Aorta (tissue), 5 donors: Measurements from ENCODE around the gene NQO1. TPM values are rescaled to one million over a fixed set of nuclear protein-coding genes. Genes with fewer than 3 reads are reported as not detected.

Source experiments
- ATAC-seq: fragments of 200-7000 bp; cut with Tn5 transposase; one replicate; pipeline ENCODE4 v1.9.1; 2022; ENCODE audit warnings: moderate library complexity; ENCODE audit not compliant: low FRiP score
- DNase-seq, 2 donors: peaks; one replicate each; pipeline ENCODE4 v3.0.0-alpha.2; 2020
- H3K27ac ChIP-seq, 2 donors: one replicate each; pipeline ENCODE4 v1.5.1; 2013; ENCODE audit warnings: low read length in 2 of 2, mild to moderate bottlenecking in 2 of 2, moderate library complexity in 2 of 2, control low read depth in 1 of 2, inconsistent platforms in 1 of 2, low read depth in 1 of 2
- H3K27me3 ChIP-seq, 2 donors: one replicate each; pipeline ENCODE4 v1.6.1; 2013; ENCODE audit warnings: control low read depth in 1 of 2, low read length in 1 of 2, mild to moderate bottlenecking in 1 of 2, moderate library complexity in 1 of 2; ENCODE audit not compliant: insufficient read depth in 2 of 2, control insufficient read depth in 1 of 2
- H3K36me3 ChIP-seq, 2 donors: one replicate each; pipeline ENCODE4 v1.6.1; 2013; ENCODE audit warnings: control low read depth in 1 of 2, low read length in 1 of 2, mild to moderate bottlenecking in 1 of 2; ENCODE audit not compliant: insufficient read depth in 2 of 2, control insufficient read depth in 1 of 2
- H3K4me1 ChIP-seq, 2 donors: one replicate each; pipeline ENCODE4 v1.6.1; 2013; ENCODE audit warnings: low read length in 2 of 2, control low read depth in 1 of 2, mild to moderate bottlenecking in 1 of 2, moderate library complexity in 1 of 2; ENCODE audit not compliant: insufficient read depth in 2 of 2, control insufficient read depth in 1 of 2
- H3K4me3 ChIP-seq, 2 donors: one replicate each; pipeline ENCODE4 v1.5.1; 2013; ENCODE audit warnings: low read length in 2 of 2, control low read depth in 1 of 2, mild to moderate bottlenecking in 1 of 2
- H3K9me3 ChIP-seq: one replicate; pipeline ENCODE4 v1.6.1; 2013; ENCODE audit warnings: mild to moderate bottlenecking, low read length; ENCODE audit not compliant: control insufficient read depth
- WGBS, 2 donors: extraction: QIAGEN DNeasy Blood & Tissue Kit; methylation state at CpG; one replicate each; pipeline ENCODE4 v1.1.7; 2013; 5-methylcytosine and 5-hydroxymethylcytosine counted together
- intact Hi-C, 2 donors: fragments of 100-400 bp; cut with DNase I; formaldehyde crosslinking; loops; one replicate each; pipeline versions ENCODE4 v1.14.2 to v1.15.0; 2022
- polyA plus RNA-seq, 2 donors: library from polyadenylated mRNA; stranded (reverse); fragments of 200-250 nt; gene quantifications; one replicate each; pipeline ENCODE4 v1.2.3, GENCODE V29; 2013
- total RNA-seq, 2 donors: library from RNA; stranded (reverse); fragmentation: NEBNext Ultra II Directional; extraction: Animal tissue kit (Norgen Biotek cat#: 25700); gene quantifications; one replicate each; pipeline ENCODE4 v1.2.1, GENCODE V29; 2021
- donor health status: healthy with polysubstance abuse.
- donor health status: Bipolar disorder and iron deficiency.
- donor health status: DM: no; HTN: no; CAD: no.
- donor health status: DM: no; HTN: no; CAD: no.
- donor health status: DM: yes; HTN: yes; CAD: no.

NQO1 gene
- total and polyA plus RNA-seq, 4 donors, result 31.3 to 76.3 (median 53.1) TPM

- 90 to 93% methylated on average over 5 of the region's 5 CpGs for WGBS, 2 donors
- Histone ChIP-seq H3K4me3 (no peak overlapping the region), H3K27ac (no peak overlapping the region), H3K27me3 (no peaks in the 10 kb centered on the region), H3K36me3 (no peaks in the 10 kb centered on the region), H3K4me1 (peaks cover 0 to 3% of the 10 kb centered on the region in 2 donors), H3K9me3 (no peaks in the 10 kb centered on the region)
- DNase-seq (peak in 1 of 2 donors; percentile 46), ATAC-seq (no peak)
- intact Hi-C loops, result loop anchor here in 1 of 2 donors (2.0 kb wide), 1 partner anchor 27 kb away; the partner anchor contains the start of gene NOB1
Measured at GRCh38 chr16:69727916-69728270, 1.5 kb upstream of the NQO1 start.

- ATAC-seq, result no peak
- Histone ChIP-seq H3K27ac (peak overlapping the region in 1 of 2 donors; percentile 53), H3K9me3 (no peaks in the 10 kb centered on the region), H3K36me3 (no peaks in the 10 kb centered on the region), H3K27me3 (no peaks in the 10 kb centered on the region), H3K4me1 (peaks cover 0 to 3% of the 10 kb centered on the region in 2 donors), H3K4me3 (peak overlapping the region; percentile 65 to 68)
- intact Hi-C loops, result loop anchor here in 1 of 2 donors (2.0 kb wide), 1 partner anchor 29 kb away; the partner anchor contains the start of gene NOB1
- peak in 1 of 2 donors; percentile 51 for DNase-seq
- 64 to 66% methylated on average over 32 of the region's 32 CpGs for WGBS, 2 donors
Measured at GRCh38 chr16:69725480-69726312, 664 bp downstream of the NQO1 start.

GRCh38 chr16:69724981-69725479 lies 1.3 kb downstream of the NQO1 start:
- ATAC-seq (no peak), DNase-seq (peak in 1 of 2 donors; percentile 27)
- H3K9me3 ChIP-seq, result no peaks in the 10 kb centered on the region
- peak overlapping the region in 1 of 2 donors; percentile 19 for H3K27ac ChIP-seq
- no peak overlapping the region for H3K4me3 ChIP-seq
- H3K27me3 ChIP-seq, result no peaks in the 10 kb centered on the region
- WGBS, 2 donors, result 59 to 63% methylated on average over 6 of the region's 6 CpGs
- H3K36me3 ChIP-seq, result no peaks in the 10 kb centered on the region
- intact Hi-C loops, result no loop called here
- peaks cover 0 to 3% of the 10 kb centered on the region in 2 donors for H3K4me1 ChIP-seq

GRCh38 chr16:69724414-69724873 lies 1.9 kb downstream of the NQO1 start:
- Histone ChIP-seq H3K36me3 (no peaks in the 10 kb centered on the region), H3K27me3 (no peaks in the 10 kb centered on the region), H3K4me1 (peaks cover 0 to 3% of the 10 kb centered on the region in 2 donors), H3K4me3 (no peak overlapping the region), H3K9me3 (no peaks in the 10 kb centered on the region), H3K27ac (no peak overlapping the region)
- DNase-seq (peak in 1 of 2 donors; percentile 9), ATAC-seq (no peak)
- 95 to 97% methylated on average over 2 of the region's 2 CpGs for WGBS, 2 donors
- intact Hi-C loops, result no loop called here

- 89 to 93% methylated on average over 6 of the region's 6 CpGs for WGBS, 2 donors
Measured at GRCh38 chr16:69721441-69721957, 4.9 kb downstream of the NQO1 start.

GRCh38 chr16:69720822-69721430 lies 5.4 kb downstream of the NQO1 start:
- Histone ChIP-seq H3K4me1 (no peaks in the 10 kb centered on the region), H3K27me3 (no peaks in the 10 kb centered on the region), H3K9me3 (no peaks in the 10 kb centered on the region), H3K36me3 (no peaks in the 10 kb centered on the region), H3K4me3 (no peak overlapping the region), H3K27ac (no peak overlapping the region)
- intact Hi-C loops, result no loop called here
- DNase-seq, result peak in 1 of 2 donors; percentile 25
- no peak for ATAC-seq
- WGBS, 2 donors, result 94% methylated on average over 10 of the region's 10 CpGs

More at GRCh38 chr16:69721441-69721957, 4.9 kb downstream of the NQO1 start:
- H3K36me3 ChIP-seq, result no peaks in the 10 kb centered on the region
- DNase-seq (peak in 1 of 2 donors; percentile 13), ATAC-seq (no peak)
- H3K4me3 ChIP-seq, result no peak overlapping the region
- H3K27me3 ChIP-seq, result no peaks in the 10 kb centered on the region
- no peak overlapping the region for H3K27ac ChIP-seq
- H3K4me1 ChIP-seq, result no peaks in the 10 kb centered on the region
- H3K9me3 ChIP-seq, result no peaks in the 10 kb centered on the region
- intact Hi-C loops, result no loop called here

GRCh38 chr16:69718111-69718764 lies 8.1 kb downstream of the NQO1 start:
- Histone ChIP-seq H3K27ac (no peak overlapping the region), H3K36me3 (peaks cover 0 to 3% of the 10 kb centered on the region in 2 donors), H3K9me3 (no peaks in the 10 kb centered on the region), H3K4me1 (no peaks in the 10 kb centered on the region), H3K27me3 (no peaks in the 10 kb centered on the region), H3K4me3 (no peak overlapping the region)
- no peak for DNase-seq
- no peak for ATAC-seq
- 85 to 87% methylated on average over 10 of the region's 10 CpGs for WGBS, 2 donors
- intact Hi-C loops, result no loop called here

- Histone ChIP-seq H3K27ac (no peak overlapping the region), H3K4me1 (no peaks in the 10 kb centered on the region), H3K27me3 (no peaks in the 10 kb centered on the region), H3K9me3 (no peaks in the 10 kb centered on the region), H3K36me3 (peaks cover 0 to 3% of the 10 kb centered on the region in 2 donors), H3K4me3 (no peak overlapping the region)
- ATAC-seq (no peak), DNase-seq (no peak)
- intact Hi-C loops, result no loop called here
- 87 to 89% methylated on average over 6 of the region's 6 CpGs for WGBS, 2 donors
Measured at GRCh38 chr16:69717066-69717465, 9.3 kb downstream of the NQO1 start.
